GM12878 (cell line): ENCODE data around the gene DLX6. TPM values are rescaled to one million over a fixed set of nuclear protein-coding genes. Genes with fewer than 3 reads are reported as not detected.

Experiments used
- ATAC-seq: fragments of 200-7000 bp; cut with Tn5 transposase; 3 replicates; pipeline ENCODE4 v1.9.1; 2020; ENCODE audit warnings: mild to moderate bottlenecking, moderate library complexity
- BruUV-seq: library from RNA; stranded (reverse); fragments of 400-500 nt; replicated peaks from 2 replicates; lab custom pipeline; 2021; lab: Mats Ljungman, UMichigan
- CTCF ChIA-PET: fragments of 300-600 bp; sonication (Branson Sonifier 250); formaldehyde crosslinking; extraction: SDS; loops from one replicate; lab custom pipeline; 2021; ENCODE audit warnings: inconsistent platforms; lab: Yijun Ruan, JAX
- POLR2A ChIA-PET: fragments of 350-600 bp; formaldehyde crosslinking; extraction: SDS; loops from one replicate; lab custom pipeline; 2021; ENCODE audit warnings: inconsistent platforms; lab: Charles Lee
- RAD21 ChIA-PET: fragments of 300-600 bp; sonication (Branson Sonifier 250); formaldehyde crosslinking; loops from one replicate; lab custom pipeline; 2023; ENCODE audit warnings: antibody characterized with exemption; ENCODE audit not compliant: unreplicated experiment; lab: Charles Lee
- SMC1A ChIA-PET: fragments of 300-600 bp; sonication (Branson Sonifier 250); formaldehyde crosslinking; loops from one replicate; lab custom pipeline; 2023; ENCODE audit not compliant: unreplicated experiment, uncharacterized antibody; lab: Charles Lee
- DNase-seq: peaks from one replicate; pipeline ENCODE4 v3.0.0-alpha.2; 2011; ENCODE audit warnings: low read depth, low spot score
- FAIRE-seq: peaks from 3 replicates; lab custom pipeline; 2011; peaks lifted over from hg19 to GRCh38; lab: Jason Lieb, UNC
- H2AFZ ChIP-seq: 2 replicates; pipeline ENCODE4 v1.6.0; 2011; ENCODE audit warnings: low read depth, low read length, control low read depth; ENCODE audit not compliant: control insufficient read depth
- H3K27ac ChIP-seq: 2 replicates; pipeline ENCODE4 v1.5.1; 2011; ENCODE audit warnings: control low read depth; ENCODE audit not compliant: control insufficient read depth, insufficient read depth
- H3K27me3 ChIP-seq, 2 experiments: replicated peaks in 1 of 2; 2 replicates each; pipeline versions ENCODE4 v1.6.0 to v1.6.1; 2011; ENCODE audit warnings: low read length in 1 of 2; ENCODE audit not compliant: control insufficient read depth in 2 of 2, insufficient read depth in 2 of 2
- H3K36me3 ChIP-seq, 2 experiments: 2 replicates each; pipeline ENCODE4 v1.5.1; 2011; ENCODE audit warnings: low read length in 1 of 2; ENCODE audit not compliant: control insufficient read depth in 2 of 2, insufficient read depth in 2 of 2
- H3K4me1 ChIP-seq: 2 replicates; pipeline ENCODE4 v1.6.1; 2011; ENCODE audit warnings: mild to moderate bottlenecking, low read length, moderate library complexity, mixed read lengths; ENCODE audit not compliant: control insufficient read depth, insufficient read depth
- H3K4me2 ChIP-seq: 2 replicates; pipeline ENCODE4 v1.6.0; 2011; ENCODE audit warnings: control low read depth; ENCODE audit not compliant: control insufficient read depth, insufficient read depth
- H3K4me3 ChIP-seq: fragments of 200-600 bp; sonication (generic); 2 replicates; pipeline ENCODE4 v1.5.1; 2016
- H3K79me2 ChIP-seq: 2 replicates; pipeline ENCODE4 v1.6.0; 2011; ENCODE audit warnings: low read length; ENCODE audit not compliant: control insufficient read depth, insufficient read depth
- H3K9ac ChIP-seq: 2 replicates; pipeline ENCODE4 v1.8.0; 2011; ENCODE audit warnings: low read length, control low read depth, mixed read lengths; ENCODE audit not compliant: control insufficient read depth, insufficient read depth
- H3K9me3 ChIP-seq: replicated peaks from 3 replicates; pipeline ENCODE4 v1.5.1; 2011; ENCODE audit warnings: mild to moderate bottlenecking, low read length; ENCODE audit not compliant: control insufficient read depth, insufficient read depth
- H4K20me1 ChIP-seq: 2 replicates; pipeline ENCODE4 v1.6.0; 2011; ENCODE audit not compliant: control insufficient read depth, insufficient read depth
- CREM ChIP-seq: IDR thresholded peaks from 2 replicates; pipeline ENCODE4 v1.6.1; 2014; ENCODE audit warnings: antibody characterized with exemption, low read depth
- DPF2 ChIP-seq: fragments of 450-650 bp; IDR thresholded peaks from 2 replicates; pipeline ENCODE4 v1.6.1; 2017; ENCODE audit warnings: mild to moderate bottlenecking
- EP300 ChIP-seq, 2 experiments: fragments of 150-350 bp in 1 of 2; IDR thresholded peaks; 2 replicates each; pipeline ENCODE4 v1.6.1; 2011 to 2012; ENCODE audit warnings: low read depth in 2 of 2, low read length in 2 of 2, borderline replicate concordance in 1 of 2, improper control_type of control experiment in 1 of 2, inconsistent platforms in 1 of 2; ENCODE audit not compliant: control insufficient read depth in 1 of 2
- EZH2 ChIP-seq: IDR thresholded peaks from 2 replicates; pipeline ENCODE4 v1.6.1; 2012; ENCODE audit warnings: low read depth, mild to moderate bottlenecking, control low read depth, inconsistent platforms, low read length, borderline replicate concordance; ENCODE audit not compliant: control insufficient read depth
- MXI1 ChIP-seq: fragments of 150-350 bp; IDR thresholded peaks from 2 replicates; pipeline ENCODE4 v1.6.1; 2011; ENCODE audit warnings: low read depth, mild to moderate bottlenecking, inconsistent platforms, low read length, improper control_type of control experiment
- NFYB ChIP-seq: IDR thresholded peaks from 2 replicates; pipeline ENCODE4 v1.6.1; 2011; ENCODE audit warnings: low read depth, mild to moderate bottlenecking, low read length, improper control_type of control experiment, moderate library complexity; ENCODE audit not compliant: insufficient read depth
- POU2F2 ChIP-seq: IDR thresholded peaks from 3 replicates; pipeline ENCODE4 v1.6.1; 2011; ENCODE audit warnings: low read depth, mild to moderate bottlenecking, low read length, borderline replicate concordance
- RAD21 ChIP-seq: IDR thresholded peaks from 2 replicates; pipeline ENCODE4 v1.6.1; 2011; ENCODE audit warnings: mild to moderate bottlenecking, low read depth, low read length, moderate library complexity; ENCODE audit not compliant: insufficient read depth
- WGBS: methylation state at CpG from one replicate; pipeline ENCODE4 v1.1.6; 2016; ENCODE audit warnings: low lambda C conversion rate; ENCODE audit not compliant: insufficient replicate concordance, insufficient coverage; ENCODE audit errors: missing lambda C conversion rate; 5-methylcytosine and 5-hydroxymethylcytosine counted together
- in situ Hi-C: fragments of 300-500 bp; cut with MboI; formaldehyde crosslinking; loops from 9 replicates; pipeline ENCODE4 v1.14.3; 2018; ENCODE audit warnings: mixed read lengths
- intact Hi-C: fragments of 100-400 bp; cut with micrococcal nuclease; formaldehyde crosslinking; loops from one replicate; pipeline ENCODE4 v1.14.2; 2022; ENCODE audit not compliant: unreplicated experiment
- polyA plus RNA-seq, 11 experiments: library from polyadenylated mRNA; depleted of rRNA in 4 of 11; unstranded in 6 of 11; stranded (reverse) in 5 of 11; fragments of >200 nt; fragmentation: Nextera tagmentation in 4 of 11; fragmentation: Illumina TruSeq in 1 of 11; extraction: Ambion mirVana in 4 of 11; extraction: Trizol in 1 of 11; gene quantifications; 1 replicate in 1 of 11; 2 replicates in 10 of 11; pipeline versions ENCODE4 v1.2.1 to v1.2.3, GENCODE V29; 2011 to 2016; ENCODE audit warnings: inconsistent platforms in 2 of 11, missing spikeins in 2 of 11, low read depth in 1 of 11
- total RNA-seq, 4 experiments: library from RNA; depleted of rRNA in 3 of 4; stranded (reverse); fragments of >200 nt in 3 of 4; fragmentation: Illumina TruSeq in 1 of 4; extraction: Trizol in 1 of 4; gene quantifications; 2 replicates each; pipeline versions ENCODE4 v1.2.1 to v1.2.3, GENCODE V29; 2013 to 2021
- TF ChIP-seq, protein P1 (sequence below): fragments of 150-350 bp; IDR thresholded peaks from 2 replicates; pipeline ENCODE4 v1.6.1; 2016; ENCODE audit warnings: low read depth, low read length
- TF ChIP-seq, protein P2 (sequence below): IDR thresholded peaks from 2 replicates; pipeline ENCODE4 v1.6.1; 2011; ENCODE audit warnings: borderline replicate concordance, low read depth, mild to moderate bottlenecking, moderate library complexity, mixed read lengths, low read length; ENCODE audit not compliant: insufficient read depth; ENCODE audit errors: extremely low read length
- TF ChIP-seq, protein P3 (sequence below): IDR thresholded peaks from 2 replicates; pipeline ENCODE4 v1.6.1; 2011; ENCODE audit warnings: low read depth, mild to moderate bottlenecking, low read length, moderate library complexity, borderline replicate concordance; ENCODE audit errors: extremely low read depth
- TF ChIP-seq, protein P4 (sequence below): fragments of 450-650 bp; IDR thresholded peaks from 2 replicates; pipeline ENCODE4 v1.6.1; 2017; ENCODE audit warnings: borderline replicate concordance

Gene DLX6
- total and polyA plus RNA-seq, 10 of the 15 experiments (the other 5 are each of a cell fraction or from before 2014, with no cell fraction given): not detected

DNA sequence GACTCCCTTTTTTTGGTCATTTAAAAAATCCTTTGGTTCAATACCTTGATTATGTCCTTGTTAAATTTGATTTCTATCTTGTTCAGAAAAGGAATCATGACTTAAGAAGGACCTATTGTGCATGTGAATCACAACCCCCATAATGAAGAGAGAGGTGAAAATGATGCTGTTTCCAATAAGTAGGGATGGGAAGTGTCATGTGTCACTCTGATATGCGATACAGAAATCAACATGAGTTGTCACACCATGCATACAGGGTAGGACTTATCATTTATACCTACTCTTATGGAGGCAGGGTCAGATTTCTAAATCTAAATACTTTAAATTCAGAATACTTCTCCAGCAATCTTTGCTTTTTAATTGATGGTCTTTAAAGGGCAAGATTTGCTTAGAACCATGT lies 19.4 kb upstream of the DLX6 start:
- no peaks in the 10 kb centered on the region for H4K20me1 ChIP-seq
- FAIRE-seq (no peak), ATAC-seq (no peak), DNase-seq (no peak)
- H3K79me2 ChIP-seq: no peaks in the 10 kb centered on the region
- peaks cover 0 to 3% of the 10 kb centered on the region in 2 experiments; a peak in 2 of 4 replicates for H3K27me3 ChIP-seq
- no peak overlapping the region for H3K4me3 ChIP-seq
- H3K4me1 ChIP-seq: no peaks in the 10 kb centered on the region
- POLR2A ChIA-PET: no interaction called here
- H3K9ac ChIP-seq: no peak overlapping the region
- H3K9me3 ChIP-seq: no peaks in the 10 kb centered on the region
- CTCF ChIA-PET: no interaction called here
- no peak overlapping the region for H2AFZ ChIP-seq
- H3K4me2 ChIP-seq: no peak overlapping the region
- no TSS peak for BruUV-seq
- RAD21 ChIA-PET: no interaction called here
- intact Hi-C loops (no loop called here), in situ Hi-C loops (no loop called here)
- H3K27ac ChIP-seq: no peak overlapping the region
- H3K36me3 ChIP-seq: no peaks in the 10 kb centered on the region
- SMC1A ChIA-PET: no interaction called here
- 56% methylated on average over 1 of the region's 1 CpG for WGBS
- TF ChIP-seq NFYB (no peak), EP300 (IDR thresholded peaks at IDR 0.05; ENCODE audit: borderline replicate concordance in 1 of 2, control insufficient read depth in 1 of 2, low read depth in 2 of 2, low read length in 2 of 2) (no peak), CREM (no peak), POU2F2 (no peak), DPF2 (no peak), MXI1 (no peak), RAD21 (no peak), EZH2 (no peak)
- TF ChIP-seq, protein P1, sequence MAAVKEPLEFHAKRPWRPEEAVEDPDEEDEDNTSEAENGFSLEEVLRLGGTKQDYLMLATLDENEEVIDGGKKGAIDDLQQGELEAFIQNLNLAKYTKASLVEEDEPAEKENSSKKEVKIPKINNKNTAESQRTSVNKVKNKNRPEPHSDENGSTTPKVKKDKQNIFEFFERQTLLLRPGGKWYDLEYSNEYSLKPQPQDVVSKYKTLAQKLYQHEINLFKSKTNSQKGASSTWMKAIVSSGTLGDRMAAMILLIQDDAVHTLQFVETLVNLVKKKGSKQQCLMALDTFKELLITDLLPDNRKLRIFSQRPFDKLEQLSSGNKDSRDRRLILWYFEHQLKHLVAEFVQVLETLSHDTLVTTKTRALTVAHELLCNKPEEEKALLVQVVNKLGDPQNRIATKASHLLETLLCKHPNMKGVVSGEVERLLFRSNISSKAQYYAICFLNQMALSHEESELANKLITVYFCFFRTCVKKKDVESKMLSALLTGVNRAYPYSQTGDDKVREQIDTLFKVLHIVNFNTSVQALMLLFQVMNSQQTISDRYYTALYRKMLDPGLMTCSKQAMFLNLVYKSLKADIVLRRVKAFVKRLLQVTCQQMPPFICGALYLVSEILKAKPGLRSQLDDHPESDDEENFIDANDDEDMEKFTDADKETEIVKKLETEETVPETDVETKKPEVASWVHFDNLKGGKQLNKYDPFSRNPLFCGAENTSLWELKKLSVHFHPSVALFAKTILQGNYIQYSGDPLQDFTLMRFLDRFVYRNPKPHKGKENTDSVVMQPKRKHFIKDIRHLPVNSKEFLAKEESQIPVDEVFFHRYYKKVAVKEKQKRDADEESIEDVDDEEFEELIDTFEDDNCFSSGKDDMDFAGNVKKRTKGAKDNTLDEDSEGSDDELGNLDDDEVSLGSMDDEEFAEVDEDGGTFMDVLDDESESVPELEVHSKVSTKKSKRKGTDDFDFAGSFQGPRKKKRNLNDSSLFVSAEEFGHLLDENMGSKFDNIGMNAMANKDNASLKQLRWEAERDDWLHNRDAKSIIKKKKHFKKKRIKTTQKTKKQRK: no peak
- TF ChIP-seq, protein P2, sequence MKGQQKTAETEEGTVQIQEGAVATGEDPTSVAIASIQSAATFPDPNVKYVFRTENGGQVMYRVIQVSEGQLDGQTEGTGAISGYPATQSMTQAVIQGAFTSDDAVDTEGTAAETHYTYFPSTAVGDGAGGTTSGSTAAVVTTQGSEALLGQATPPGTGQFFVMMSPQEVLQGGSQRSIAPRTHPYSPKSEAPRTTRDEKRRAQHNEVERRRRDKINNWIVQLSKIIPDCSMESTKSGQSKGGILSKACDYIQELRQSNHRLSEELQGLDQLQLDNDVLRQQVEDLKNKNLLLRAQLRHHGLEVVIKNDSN: no peak
- TF ChIP-seq, protein P3, sequence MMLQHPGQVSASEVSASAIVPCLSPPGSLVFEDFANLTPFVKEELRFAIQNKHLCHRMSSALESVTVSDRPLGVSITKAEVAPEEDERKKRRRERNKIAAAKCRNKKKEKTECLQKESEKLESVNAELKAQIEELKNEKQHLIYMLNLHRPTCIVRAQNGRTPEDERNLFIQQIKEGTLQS: no peak
- TF ChIP-seq, protein P4, sequence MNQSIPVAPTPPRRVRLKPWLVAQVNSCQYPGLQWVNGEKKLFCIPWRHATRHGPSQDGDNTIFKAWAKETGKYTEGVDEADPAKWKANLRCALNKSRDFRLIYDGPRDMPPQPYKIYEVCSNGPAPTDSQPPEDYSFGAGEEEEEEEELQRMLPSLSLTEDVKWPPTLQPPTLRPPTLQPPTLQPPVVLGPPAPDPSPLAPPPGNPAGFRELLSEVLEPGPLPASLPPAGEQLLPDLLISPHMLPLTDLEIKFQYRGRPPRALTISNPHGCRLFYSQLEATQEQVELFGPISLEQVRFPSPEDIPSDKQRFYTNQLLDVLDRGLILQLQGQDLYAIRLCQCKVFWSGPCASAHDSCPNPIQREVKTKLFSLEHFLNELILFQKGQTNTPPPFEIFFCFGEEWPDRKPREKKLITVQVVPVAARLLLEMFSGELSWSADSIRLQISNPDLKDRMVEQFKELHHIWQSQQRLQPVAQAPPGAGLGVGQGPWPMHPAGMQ: no peak
